SU-DHL-6 (cell line): ENCODE results near the gene RAI14.

Experiments
- EZH2phosphoT487 ChIP-seq: fragments of 200-600 bp; sonication (generic), shearing (Covaris generic); conservative IDR thresholded peaks from 2 replicates; pipeline ENCODE4 v1.6.1; 2018; ENCODE audit warnings: mild to moderate bottlenecking, antibody characterized with exemption, low read length, moderate library complexity, mixed read lengths
- TF ChIP-seq, protein P1 (sequence below): fragments of 200-600 bp; sonication (generic); IDR thresholded peaks from one replicate; pipeline ENCODE4 v1.5.1; 2017; ENCODE audit warnings: antibody characterized with exemption, mild to moderate bottlenecking, low read length, moderate library complexity; ENCODE audit not compliant: insufficient read depth, poor library complexity, severe bottlenecking

GRCh38 chr5:34669931-34670516, 13.9 kb downstream of the RAI14 start:
- TF ChIP-seq, protein P1, sequence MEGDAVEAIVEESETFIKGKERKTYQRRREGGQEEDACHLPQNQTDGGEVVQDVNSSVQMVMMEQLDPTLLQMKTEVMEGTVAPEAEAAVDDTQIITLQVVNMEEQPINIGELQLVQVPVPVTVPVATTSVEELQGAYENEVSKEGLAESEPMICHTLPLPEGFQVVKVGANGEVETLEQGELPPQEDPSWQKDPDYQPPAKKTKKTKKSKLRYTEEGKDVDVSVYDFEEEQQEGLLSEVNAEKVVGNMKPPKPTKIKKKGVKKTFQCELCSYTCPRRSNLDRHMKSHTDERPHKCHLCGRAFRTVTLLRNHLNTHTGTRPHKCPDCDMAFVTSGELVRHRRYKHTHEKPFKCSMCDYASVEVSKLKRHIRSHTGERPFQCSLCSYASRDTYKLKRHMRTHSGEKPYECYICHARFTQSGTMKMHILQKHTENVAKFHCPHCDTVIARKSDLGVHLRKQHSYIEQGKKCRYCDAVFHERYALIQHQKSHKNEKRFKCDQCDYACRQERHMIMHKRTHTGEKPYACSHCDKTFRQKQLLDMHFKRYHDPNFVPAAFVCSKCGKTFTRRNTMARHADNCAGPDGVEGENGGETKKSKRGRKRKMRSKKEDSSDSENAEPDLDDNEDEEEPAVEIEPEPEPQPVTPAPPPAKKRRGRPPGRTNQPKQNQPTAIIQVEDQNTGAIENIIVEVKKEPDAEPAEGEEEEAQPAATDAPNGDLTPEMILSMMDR: no peak
- no peak for TF ChIP-seq EZH2phosphoT487
